ENCODE results near the gene PAX8. TPM values are rescaled to one million over a fixed set of nuclear protein-coding genes. Genes with fewer than 3 reads are reported as not detected.
A peak's percentile ranks its signal among the peaks of the same experiment; 100 is the strongest.

The PAX8 gene
- total RNA-seq, 6 donors from 2014 or later = 1.5 to 3.6 (median 2.0) TPM

GRCh38 chr2:113175042-113175628, 103.6 kb downstream of the PAX8 start:
- peak in 1 of 2 donors; percentile 32 for ATAC-seq (ENCODE audit: low FRiP score in 2 of 2)
- no peak for DNase-seq
- TF ChIP-seq POLR2A (IDR thresholded peaks at IDR 0.05) = no peak
- TF ChIP-seq CTCF (IDR thresholded peaks at IDR 0.05) = no peak
- TF ChIP-seq EP300 (IDR thresholded peaks at IDR 0.05) = no peak
- TF ChIP-seq POLR2AphosphoS5 (IDR thresholded peaks at IDR 0.05) = peak in 1 of 2 donors; percentile 23
- H3K27me3 ChIP-seq = no peaks in the 10 kb centered on the region
- WGBS, 2 donors = 52 to 58% methylated on average over 8 of the region's 8 CpGs
- H3K4me3 ChIP-seq = peak overlapping the region; percentile 14 to 50 (median 38)
- peaks cover 8 to 36% (median 23%) of the 10 kb centered on the region in 4 donors for H3K4me1 ChIP-seq
- no peaks in the 10 kb centered on the region for H3K36me3 ChIP-seq
- peak overlapping the region; percentile 15 to 88 (median 79) for H3K27ac ChIP-seq
- no peaks in the 10 kb centered on the region for H3K9me3 ChIP-seq

- ATAC-seq (ENCODE audit: low FRiP score in 2 of 2) (no peak), DNase-seq (no peak)
- Histone ChIP-seq H3K9me3 (no peaks in the 10 kb centered on the region), H3K27ac (peak overlapping the region; percentile 67 to 88 (median 79)), H3K36me3 (no peaks in the 10 kb centered on the region), H3K27me3 (no peaks in the 10 kb centered on the region), H3K4me3 (peak overlapping the region in 3 of 4 donors; percentile 35 to 50 (median 42)), H3K4me1 (peaks cover 4 to 31% (median 21%) of the 10 kb centered on the region in 4 donors)
- 56 to 100% methylated on average over 1 to 3 of the region's 3 CpGs for WGBS, 2 donors
- TF ChIP-seq POLR2A (IDR thresholded peaks at IDR 0.05) (no peak), EP300 (IDR thresholded peaks at IDR 0.05) (no peak), CTCF (IDR thresholded peaks at IDR 0.05) (no peak), POLR2AphosphoS5 (IDR thresholded peaks at IDR 0.05) (no peak)
Measured at GRCh38 chr2:113174376-113174750, 104.4 kb downstream of the PAX8 start.

- Histone ChIP-seq H3K27me3 (no peaks in the 10 kb centered on the region), H3K4me1 (peaks cover 3 to 31% (median 19%) of the 10 kb centered on the region in 4 donors), H3K4me3 (peak within 1 kb of the TSS; percentile 14 to 50 (median 38)), H3K9me3 (no peaks in the 10 kb centered on the region), H3K27ac (peak within 1 kb of the TSS; percentile 67 to 88 (median 79)), H3K36me3 (no peaks in the 10 kb centered on the region)
- ATAC-seq (ENCODE audit: low FRiP score in 2 of 2) = peak; percentile 82 to 88
- WGBS, 2 donors = 49 to 57% methylated on average over 13 to 14 of the region's 14 CpGs
- TF ChIP-seq POLR2A (IDR thresholded peaks at IDR 0.05) = peak in 1 of 4 donors; percentile 57
- no peak for TF ChIP-seq EP300 (IDR thresholded peaks at IDR 0.05)
- TF ChIP-seq POLR2AphosphoS5 (IDR thresholded peaks at IDR 0.05) = peak; percentile 10 to 71
- peak; percentile 59 to 88 for DNase-seq
Measured at GRCh38 chr2:113173542-113174375, 105.0 kb downstream of the PAX8 start, which contains the start of gene PSD4. TSS of gene PSD4 (plus strand) at chr2:113173971. CDS start at chr2:113182457, 8,486 bp downstream.

- WGBS, 2 donors = 90 to 92% methylated on average over 13 to 16 of the region's 16 CpGs
- DNase-seq (no peak), ATAC-seq (ENCODE audit: low FRiP score in 2 of 2) (no peak)
- H3K4me1 ChIP-seq = peaks cover 3 to 25% (median 18%) of the 10 kb centered on the region in 4 donors
- no peaks in the 10 kb centered on the region for H3K36me3 ChIP-seq
- no peaks in the 10 kb centered on the region for H3K27me3 ChIP-seq
- no peak for TF ChIP-seq POLR2A (IDR thresholded peaks at IDR 0.05)
- H3K27ac ChIP-seq = peak overlapping the region; percentile 67 to 88 (median 79)
- H3K9me3 ChIP-seq = no peaks in the 10 kb centered on the region
- peak overlapping the region in 1 of 4 donors; percentile 42 for H3K4me3 ChIP-seq
Measured at GRCh38 chr2:113172721-113173541, 105.8 kb downstream of the PAX8 start.

- H3K36me3 ChIP-seq = no peaks in the 10 kb centered on the region
- no peak overlapping the region for H3K27ac ChIP-seq
- TF ChIP-seq EP300 (IDR thresholded peaks at IDR 0.05) = no peak
- no peak for TF ChIP-seq CTCF (IDR thresholded peaks at IDR 0.05)
- no peak for TF ChIP-seq POLR2AphosphoS5 (IDR thresholded peaks at IDR 0.05)
- TF ChIP-seq POLR2A (IDR thresholded peaks at IDR 0.05) = no peak
- ATAC-seq (ENCODE audit: low FRiP score in 2 of 2) = no peak
- no peaks in the 10 kb centered on the region for H3K27me3 ChIP-seq
- no peak for DNase-seq
- no peak overlapping the region for H3K4me3 ChIP-seq
- WGBS, 2 donors = 85 to 92% methylated on average over 8 of the region's 8 CpGs
- H3K9me3 ChIP-seq = no peaks in the 10 kb centered on the region
- peaks cover 3 to 25% (median 19%) of the 10 kb centered on the region in 4 donors for H3K4me1 ChIP-seq
Measured at GRCh38 chr2:113171334-113172075, 107.2 kb downstream of the PAX8 start.
